GM21367 (cell line): ENCODE results near the gene SLC7A5.
"Not testable (repeated sequence)": the region's sequence is repeated elsewhere in the genome, so short reads cannot be mapped to it uniquely, and the experiment has no call there.

ENCODE experiments used
- ATAC-seq: cut with Tn5 transposase; IDR thresholded peaks from one replicate; pipeline ENCODE4 v1.9.1; 2021; ENCODE audit not compliant: unreplicated experiment

SLC7A5 gene

DNA sequence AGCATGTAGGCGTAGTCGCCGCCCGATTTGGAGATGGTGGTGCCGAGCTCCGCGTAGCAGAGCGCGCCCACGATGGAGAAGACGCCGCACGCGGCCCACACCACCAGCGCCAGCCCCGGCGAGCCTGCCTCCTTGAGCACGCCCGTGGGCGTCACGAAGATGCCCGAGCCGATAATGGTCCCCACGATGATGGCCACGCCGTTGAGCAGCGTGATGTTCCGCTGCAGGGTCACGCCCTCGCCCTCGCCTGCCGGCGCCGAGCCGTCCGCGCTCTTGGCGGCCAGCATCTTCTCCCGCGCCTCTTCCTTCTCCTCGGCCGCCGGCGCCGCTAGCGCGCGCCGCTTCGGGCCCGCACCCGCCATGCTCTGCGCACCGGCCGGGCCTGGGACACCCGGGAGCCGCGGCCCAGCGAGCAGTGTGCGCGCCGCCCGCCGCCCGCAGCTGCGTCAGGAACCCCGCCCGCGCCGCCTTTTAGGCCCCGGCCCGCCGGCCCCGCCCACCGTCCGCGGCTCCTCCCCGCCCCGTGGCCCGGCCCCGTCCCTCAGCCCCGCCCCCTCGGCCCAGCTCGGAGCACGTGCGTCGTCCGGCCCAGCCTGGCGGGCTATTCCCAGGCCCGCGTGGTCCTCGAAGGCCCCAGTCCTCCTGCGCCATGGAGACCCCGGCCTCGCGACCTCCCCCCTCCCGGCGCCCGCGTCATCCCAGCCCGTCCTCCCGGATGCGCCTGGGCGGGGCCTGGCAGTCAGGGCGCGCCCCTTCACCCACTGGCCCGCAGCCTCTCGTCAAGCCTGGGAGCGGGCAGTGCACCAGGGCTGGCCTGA, at the start of gene SLC7A5:
SLC7A5 (minus strand) TSS at position 447 of the 818 bp plus-strand sequence; CDS start at position 362, 85 bp downstream.
- ATAC-seq: peak; percentile 46

DNA sequence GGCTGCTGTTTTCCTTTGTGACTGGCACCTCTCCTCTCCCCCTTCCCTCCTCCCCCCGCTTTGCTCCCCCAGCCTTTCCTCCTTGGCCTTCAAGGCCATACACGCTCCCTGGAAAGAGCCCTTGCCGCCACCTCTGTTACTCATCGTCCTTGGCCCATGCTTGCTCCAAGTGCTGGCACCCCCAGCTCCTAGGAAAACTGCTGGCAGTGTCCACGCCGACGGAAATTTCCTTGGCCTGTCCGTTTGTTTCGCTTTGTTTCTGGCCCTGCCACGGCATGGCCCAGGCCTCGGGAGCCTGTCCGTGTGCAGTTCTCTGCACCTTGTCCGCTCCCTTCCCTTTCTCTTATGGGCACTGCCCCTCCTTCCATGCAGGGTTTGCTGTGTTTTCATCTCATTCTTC, 49.0 kb upstream of the SLC7A5 start:
- ATAC-seq: no peak

DNA sequence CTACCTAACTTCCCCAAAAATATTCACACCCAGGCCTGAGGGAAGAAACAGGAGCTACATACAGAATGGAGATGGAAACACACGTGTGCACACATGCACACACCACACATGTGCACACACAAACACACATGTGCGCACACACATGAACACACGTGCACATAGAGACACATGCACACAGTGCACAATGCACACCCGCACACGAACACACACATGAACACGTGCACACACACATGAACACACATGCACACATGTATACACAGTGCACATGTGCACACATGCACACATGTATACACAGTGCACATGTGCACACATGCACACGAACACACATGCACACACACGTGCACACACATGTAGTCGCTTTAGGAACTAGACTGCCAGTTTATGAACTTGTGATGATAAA, 48.2 kb upstream of the SLC7A5 start:
- ATAC-seq: no peak

DNA sequence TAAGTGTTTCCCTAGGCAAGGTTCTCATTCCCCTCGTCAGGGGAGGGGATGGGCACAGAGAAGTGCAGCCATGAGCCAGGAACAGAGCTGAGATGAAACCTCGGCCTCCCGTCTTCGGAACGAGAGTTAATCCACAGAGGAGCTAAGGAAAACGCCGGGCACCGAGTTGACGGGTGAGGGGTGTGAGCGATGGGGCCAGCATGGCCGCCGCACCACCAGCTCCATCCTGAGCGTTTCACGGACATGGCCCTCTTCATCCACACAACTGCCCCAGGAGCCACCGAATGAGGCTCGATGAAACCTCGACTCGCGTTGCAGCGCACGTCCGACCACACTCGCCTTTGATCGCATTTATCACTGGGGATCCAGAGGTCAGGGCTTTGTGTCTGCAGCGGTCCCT, 45.5 kb upstream of the SLC7A5 start:
- ATAC-seq: no peak

DNA sequence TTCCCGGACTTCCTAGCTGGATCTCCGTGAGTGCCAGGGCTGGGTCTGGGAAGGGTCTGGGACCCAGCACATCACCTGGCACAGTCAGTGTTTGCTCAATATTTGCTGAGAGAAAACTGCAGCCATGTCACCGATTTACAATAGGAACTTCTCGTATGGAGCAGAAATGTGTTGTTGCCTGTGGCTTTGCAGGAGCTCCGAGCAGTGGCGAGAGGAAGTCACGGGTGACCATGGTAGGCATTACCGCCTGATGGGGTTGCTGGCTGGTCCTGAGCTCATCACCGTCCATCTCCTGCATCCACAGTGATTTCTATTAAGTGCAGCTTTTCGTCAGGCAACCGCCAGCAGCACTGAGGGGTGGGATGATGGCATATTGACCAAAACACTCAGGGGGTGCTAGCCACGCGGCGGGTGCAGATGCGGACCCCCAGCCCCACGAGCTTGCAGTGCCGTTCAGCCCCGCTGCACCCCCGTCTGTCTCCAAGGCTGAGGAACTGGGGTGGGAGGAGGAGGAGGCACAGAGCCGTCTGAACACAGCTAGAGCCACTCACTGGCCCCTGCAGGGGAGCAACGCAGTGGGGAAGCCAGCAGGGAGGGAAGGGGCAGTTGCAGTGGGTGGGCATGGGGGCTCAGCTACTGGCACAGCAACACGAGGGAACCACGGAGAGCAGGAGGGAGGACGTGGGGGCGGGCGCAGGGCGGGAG, 44.9 kb upstream of the SLC7A5 start:
- ATAC-seq: not testable (repeated sequence)

DNA sequence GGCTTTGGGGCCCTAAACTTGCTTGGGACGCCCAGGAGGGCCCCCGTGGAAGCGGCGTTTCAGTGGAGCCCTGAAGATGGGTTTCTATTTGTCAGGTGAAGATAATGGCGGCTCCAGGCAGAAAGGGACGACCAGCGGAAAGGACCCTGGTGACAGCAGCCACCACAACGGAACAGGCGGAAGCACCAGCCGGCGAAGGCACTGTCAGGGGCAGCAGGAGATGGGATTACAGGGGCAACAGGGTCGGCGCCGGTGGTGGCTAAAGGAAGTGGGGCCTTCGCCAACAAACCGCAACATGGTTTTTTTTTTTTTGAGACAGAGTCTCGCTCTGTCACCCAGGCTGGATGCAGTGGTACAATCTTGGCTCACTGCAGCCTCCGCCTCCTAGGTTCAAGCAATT, 43.4 kb upstream of the SLC7A5 start:
- ATAC-seq: not testable (repeated sequence)

DNA sequence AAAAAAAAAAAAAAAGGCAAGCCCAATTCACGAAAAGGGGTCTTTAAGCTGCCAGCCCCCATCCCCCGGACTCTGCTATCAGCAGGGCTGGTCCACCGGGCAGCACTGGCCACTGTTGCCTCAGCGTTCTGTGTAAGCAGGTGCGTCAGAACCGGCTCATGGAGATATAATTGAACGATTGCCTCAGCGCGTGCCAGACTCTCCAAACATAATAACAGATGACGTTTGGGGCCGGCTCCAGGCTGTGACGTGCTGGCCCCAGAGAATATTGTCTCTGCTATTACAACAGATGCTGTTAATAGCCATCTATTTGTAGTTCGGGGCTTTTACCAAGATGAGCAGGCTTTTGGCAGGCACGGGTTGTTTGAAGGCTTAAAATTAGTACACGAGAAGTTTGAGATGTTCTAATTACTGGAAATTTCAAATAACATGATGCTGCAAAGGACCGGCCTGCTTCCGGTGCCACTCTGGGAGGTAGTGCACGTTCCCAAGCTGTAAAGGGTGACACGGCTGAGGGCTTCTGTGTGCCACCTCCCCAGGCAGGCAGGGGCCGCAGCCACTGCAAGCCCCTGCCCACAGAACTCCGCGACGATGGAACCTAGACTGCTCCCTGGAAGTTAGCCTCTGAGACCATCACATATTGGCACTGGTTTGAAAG, 41.9 kb upstream of the SLC7A5 start:
- not testable (repeated sequence) for ATAC-seq

DNA sequence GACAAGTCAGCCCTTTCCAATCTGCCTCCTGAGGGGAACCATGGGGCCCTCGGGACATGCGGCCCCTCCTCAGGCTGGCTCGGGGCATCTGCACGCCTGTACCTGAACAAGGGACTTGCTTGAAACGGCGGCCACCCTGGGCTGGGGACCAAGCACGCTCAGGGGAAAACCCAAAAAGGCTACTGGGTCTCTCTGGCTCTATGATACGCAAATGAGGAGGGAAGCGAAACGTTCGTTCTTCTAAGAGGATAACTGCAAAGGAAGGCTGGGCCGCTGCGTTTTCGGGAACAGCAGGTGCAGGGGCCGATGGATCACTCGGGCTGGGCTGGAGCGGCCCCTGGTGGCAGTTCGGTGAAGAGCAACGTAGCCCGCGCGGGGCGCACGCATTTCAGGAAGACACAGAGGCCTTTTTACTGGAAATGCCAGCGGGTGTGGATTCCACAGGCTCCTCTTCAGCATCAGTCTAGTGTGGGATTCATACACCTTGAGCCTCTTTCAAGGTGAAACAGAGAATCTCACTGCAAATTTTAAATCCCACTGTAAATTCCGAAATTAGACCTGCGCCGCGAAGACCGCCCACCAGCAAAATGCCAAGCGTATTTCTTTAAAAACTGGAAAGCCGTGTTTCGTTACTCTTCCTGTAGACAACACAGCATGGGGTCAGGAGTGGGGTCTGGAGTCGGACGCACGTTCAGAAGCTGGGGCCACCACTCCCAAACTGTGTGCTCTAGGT, 40.1 kb upstream of the SLC7A5 start:
- peak; percentile 59 for ATAC-seq

DNA sequence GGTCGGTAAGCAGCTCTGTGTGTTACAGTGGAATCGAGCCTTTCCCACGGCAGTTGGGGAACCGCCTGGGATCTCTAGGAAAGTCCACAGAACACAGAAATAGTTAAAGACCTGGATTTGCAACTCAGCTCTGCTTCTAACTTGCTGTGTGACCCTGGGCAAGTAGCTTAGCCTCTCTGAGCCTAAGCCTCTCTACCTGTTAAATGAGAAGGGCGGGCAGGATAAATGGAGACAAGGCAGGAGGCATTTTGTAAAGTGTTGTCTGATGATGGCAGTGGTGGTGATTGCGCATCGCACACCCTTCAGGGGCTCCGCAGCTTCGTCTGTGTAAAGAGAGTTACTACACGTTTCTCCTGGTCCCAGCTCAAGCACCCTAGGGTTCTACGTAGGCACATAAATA, 38.8 kb upstream of the SLC7A5 start:
- ATAC-seq: not testable (repeated sequence)

DNA sequence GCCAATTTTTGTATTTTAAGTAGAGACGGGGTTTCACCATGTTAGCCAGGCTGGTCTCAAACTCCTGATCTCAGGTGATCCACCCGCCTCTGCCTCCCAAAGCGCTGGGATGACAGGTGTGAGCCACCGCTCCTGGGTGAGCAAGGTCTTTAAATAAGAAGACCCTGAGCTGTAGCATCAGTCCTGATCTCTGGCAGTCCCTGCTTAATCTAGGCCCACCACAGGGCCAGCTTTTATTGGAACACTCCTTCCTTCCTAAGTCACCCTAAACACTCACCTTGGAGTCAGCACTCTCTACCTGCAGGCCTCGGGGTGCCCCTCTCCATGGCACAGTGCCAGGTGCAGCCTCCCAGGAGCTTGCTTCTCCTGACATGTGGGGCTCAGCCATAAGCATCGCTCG, 36.2 kb upstream of the SLC7A5 start:
- ATAC-seq: not testable (repeated sequence)

DNA sequence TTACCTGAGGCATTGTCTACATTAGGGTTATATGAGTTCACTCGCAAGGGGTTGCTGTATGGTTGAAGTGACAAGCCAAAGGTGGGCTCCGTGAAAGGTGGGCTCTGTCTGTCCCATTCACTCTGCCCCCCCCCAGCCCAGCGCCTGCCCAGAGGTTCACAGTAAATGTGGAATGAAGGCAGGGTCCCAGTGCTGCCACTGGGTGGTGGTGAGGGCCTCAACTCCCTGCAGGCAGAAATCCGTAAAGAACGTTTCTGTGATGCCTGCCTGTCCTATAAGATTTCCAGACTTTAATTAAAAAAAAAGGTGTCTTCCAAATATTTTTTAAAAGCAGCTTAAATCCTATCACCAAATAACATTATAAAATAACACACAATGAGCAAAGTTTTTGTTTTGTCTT, 35.7 kb upstream of the SLC7A5 start:
- ATAC-seq: not testable (repeated sequence)

DNA sequence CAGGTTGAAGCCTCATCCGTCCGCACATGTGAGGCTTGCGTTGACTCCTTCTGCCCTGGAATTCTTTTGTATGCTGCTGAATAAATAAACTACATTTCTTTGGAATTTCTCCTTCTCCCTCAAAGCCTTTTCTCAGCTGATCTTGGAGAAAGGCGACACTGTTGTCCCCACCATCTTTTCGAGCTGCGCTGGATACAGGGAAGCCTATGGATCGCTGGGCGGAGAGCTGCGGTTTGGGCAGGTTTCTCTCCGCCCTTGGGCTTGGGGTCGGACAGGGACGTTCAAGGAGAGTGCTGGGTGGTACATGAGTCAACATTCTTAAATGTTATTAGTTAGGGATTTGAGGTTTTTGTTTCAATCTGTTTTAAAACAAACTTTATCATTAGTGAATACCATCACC, 31.2 kb upstream of the SLC7A5 start:
- ATAC-seq: not testable (repeated sequence)

DNA sequence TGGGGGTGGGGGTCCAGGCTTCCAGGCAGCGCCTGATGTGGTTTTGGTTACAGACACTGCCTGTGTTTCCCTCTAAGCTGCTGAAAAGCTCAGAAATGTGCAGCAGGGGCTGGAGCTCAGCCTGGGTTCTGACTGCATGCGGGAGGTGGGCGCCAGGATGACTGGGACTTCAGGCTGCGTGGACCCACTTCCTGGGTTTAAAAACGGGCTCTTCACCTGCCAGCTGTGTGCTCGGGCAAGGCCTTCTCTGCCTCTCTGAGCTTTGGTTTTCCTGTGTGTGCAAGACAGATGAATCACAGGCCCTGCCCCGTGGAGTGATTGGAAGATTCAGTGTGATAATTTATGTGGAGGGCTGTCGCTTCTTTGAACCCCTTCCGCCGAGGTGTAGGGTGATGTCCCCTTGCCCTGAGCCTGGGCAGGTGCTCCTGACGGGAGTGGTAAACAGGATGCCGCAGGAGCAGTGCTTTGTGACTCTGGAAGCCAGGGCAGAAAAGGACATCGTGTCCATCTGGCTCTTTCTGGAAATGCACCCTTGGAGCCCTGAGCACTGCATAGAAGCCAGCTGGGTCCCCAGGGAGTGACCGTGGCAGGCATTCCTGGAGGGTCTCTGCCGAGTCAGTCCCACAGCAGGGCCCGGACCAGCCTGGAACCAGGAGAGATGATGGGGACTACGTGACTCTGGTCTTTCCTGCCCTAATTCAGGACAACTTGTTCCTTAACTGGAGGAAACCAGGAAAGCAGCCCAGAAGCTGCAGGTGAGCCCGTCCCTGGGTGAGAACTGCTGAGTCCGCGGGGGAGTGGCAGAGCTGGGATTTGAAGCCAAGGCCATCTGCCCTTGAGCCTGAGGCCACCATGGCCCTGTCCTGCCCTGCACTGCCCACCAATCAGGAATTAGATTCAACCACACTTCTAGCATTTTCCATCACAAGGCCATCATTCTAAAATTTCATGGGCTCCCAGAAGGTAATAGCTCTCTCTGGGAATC, 28.5 kb upstream of the SLC7A5 start:
- ATAC-seq: no peak

DNA sequence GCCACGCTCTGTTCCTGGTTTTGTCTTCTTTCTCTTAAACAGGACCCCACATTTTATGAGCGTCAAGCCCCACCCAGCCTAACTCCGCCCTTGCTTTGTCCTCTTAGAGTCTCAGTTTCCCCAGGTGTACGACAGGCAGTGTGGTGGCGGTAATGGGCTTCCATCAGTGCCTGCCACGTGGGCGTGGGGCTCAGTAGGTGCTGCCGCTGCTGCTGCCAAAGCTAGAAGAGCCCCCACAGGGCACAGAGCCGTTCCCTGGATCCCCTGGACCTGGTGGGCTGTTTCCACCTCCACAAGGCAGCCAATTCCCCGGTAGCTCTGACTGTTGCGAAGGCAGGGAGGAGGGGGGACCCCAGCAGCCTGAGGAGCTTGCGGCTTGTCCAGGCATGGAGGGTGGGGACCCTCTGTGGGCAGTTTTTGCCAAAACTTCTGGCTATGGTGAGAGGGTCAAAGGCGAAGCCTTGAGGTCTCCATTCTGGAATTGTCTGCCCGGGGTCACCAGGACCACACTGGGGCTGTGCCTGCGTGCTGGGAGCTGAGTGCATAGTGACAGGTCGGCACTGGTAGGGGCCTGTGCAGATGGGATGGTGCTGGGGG, 27.7 kb upstream of the SLC7A5 start:
- not testable (repeated sequence) for ATAC-seq

DNA sequence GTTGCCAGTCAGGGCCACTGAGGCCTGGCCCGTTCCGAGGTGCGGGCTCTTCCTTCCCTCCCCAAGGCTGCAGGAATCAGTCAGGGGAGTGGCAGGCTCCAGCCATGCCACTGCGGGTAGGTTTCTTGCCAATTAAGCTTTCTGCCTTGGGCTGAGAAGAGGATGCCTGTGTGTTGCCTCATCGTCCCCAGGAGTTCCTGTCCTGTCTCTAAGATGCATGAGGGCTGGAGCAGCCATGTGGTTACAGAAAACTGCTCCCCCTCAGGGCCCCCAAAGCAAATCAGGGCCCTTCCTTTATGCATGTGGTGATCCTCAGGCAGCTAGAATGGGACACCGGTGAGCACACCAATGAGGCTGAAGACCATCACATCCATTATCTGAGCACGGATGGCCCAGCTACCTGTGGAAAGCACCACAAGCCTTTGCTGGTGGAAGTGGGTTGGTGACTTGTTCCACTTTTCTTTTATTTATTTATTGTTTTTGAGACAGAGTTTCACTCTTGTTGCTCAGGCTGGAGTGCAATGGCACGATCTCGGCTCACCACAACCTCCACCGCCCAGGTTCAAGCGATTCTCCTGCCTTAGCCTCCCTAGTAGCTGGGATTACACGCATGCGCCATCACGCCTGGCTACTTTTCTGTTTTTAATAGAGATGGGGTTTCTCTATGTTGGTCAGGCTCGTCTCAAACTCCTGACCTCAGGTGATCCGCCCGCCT, 27.0 kb upstream of the SLC7A5 start:
- not testable (repeated sequence) for ATAC-seq

DNA sequence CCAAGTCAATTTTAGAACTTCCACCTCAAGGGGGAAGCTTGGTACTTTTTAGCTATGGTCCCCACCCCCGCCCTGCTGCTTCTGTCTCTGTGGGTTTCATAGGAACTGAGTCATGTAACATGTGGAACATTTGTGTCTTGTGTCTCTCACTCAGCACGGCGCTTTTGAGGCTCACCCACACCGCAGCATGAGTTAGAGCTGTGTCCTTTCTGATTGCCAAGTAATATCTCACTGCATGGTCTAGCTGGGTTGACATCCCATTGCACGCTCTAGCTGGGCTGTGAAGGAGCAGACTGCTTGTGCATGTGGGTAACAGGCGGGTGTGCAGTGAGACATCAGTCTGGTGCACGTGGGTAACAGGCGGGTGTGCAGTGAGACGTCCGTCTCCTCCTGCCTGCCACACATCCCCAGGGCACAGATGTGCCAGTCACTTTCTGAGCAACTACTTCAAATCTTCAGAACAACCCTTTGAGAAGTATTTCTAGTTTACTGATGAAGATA, 26.4 kb upstream of the SLC7A5 start:
- ATAC-seq: peak; percentile 63

DNA sequence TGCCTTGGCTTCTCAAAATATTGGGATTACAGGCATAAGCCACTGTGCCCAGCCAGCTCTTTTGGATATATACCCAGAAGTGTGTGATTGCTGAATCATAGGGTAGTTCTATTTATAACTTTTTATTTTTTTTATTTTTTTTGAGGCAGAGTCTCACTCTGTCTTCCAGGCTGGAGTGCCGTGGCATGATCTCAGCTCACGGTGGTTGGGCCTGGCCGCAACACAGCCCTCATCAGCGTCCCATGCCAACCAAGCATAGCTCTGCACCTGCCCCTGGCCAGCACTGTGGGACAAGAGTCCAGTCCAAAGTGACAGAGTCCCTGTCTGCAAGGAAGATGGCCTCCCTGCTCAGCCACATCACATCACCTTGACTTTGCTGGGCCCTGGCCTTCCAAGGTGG, 24.7 kb upstream of the SLC7A5 start:
- not testable (repeated sequence) for ATAC-seq

DNA sequence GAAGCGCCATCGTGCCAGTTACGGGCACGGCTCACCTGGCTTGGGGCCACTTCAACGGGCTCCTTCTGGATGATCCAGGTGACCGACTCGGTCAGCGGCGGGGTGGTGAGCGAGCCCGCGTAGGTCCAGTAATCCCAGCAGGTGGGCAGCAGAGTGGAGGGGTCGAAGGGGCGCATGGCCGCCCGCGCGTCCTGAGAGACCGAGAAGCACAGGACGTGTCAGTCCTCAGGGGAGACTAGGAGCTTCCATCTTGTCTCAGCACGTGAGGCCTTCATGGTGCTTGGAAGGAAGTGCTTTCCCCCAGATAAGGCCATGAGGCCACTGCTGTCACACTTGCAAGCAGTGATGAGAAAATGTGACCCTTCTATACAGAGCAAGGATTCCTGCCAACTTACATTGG, 22.5 kb upstream of the SLC7A5 start:
- ATAC-seq: no peak

DNA sequence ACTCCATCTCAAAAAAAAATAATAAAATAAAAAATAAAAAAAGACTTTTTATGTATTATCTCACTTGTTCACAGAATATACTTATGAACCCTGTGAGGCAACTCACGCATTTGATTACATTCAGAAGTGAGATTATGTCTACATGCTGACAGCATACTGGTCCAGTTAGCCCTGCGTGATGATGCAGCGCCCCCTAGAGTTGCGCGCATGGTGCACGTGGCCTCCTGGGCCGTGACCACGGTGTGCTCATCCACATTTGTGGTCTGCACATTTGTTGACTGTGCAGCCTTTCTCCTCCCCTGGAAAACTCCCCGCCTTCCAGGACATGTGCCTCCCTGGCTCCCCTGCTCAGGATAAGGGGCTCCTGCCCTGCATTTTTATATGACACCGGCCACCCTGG, 20.5 kb upstream of the SLC7A5 start:
- ATAC-seq: not testable (repeated sequence)
